Spleen (tissue), 3 donors: ENCODE results near the gene LTBP2.

Experiments used
- POLR2A ChIP-seq, 3 donors: fragments of 450-650 bp; IDR thresholded peaks; one replicate each; pipeline ENCODE4 v1.5.1; 2017; ENCODE audit warnings: antibody characterized with exemption in 3 of 3, mild to moderate bottlenecking in 1 of 3
- POLR2AphosphoS5 ChIP-seq, 3 donors: sonication (generic); formaldehyde crosslinking; IDR thresholded peaks; one replicate each; pipeline ENCODE4 v1.5.1; 2017; ENCODE audit warnings: antibody characterized with exemption in 3 of 3

- no peak for TF ChIP-seq POLR2AphosphoS5 (IDR thresholded peaks at IDR 0.05)
- no peak for TF ChIP-seq POLR2A (IDR thresholded peaks at IDR 0.05)
Observed at GRCh38 chr14:74641601-74642391, 29.8 kb upstream of the LTBP2 start.
